Measurements from ENCODE around the gene BCS1L. TPM values are rescaled to one million over a fixed set of nuclear protein-coding genes. Genes with fewer than 3 reads are reported as not detected.

Gene BCS1L
- total and polyA plus RNA-seq, 10 donors = 16.4 to 47.3 (median 32.9) TPM

DNA sequence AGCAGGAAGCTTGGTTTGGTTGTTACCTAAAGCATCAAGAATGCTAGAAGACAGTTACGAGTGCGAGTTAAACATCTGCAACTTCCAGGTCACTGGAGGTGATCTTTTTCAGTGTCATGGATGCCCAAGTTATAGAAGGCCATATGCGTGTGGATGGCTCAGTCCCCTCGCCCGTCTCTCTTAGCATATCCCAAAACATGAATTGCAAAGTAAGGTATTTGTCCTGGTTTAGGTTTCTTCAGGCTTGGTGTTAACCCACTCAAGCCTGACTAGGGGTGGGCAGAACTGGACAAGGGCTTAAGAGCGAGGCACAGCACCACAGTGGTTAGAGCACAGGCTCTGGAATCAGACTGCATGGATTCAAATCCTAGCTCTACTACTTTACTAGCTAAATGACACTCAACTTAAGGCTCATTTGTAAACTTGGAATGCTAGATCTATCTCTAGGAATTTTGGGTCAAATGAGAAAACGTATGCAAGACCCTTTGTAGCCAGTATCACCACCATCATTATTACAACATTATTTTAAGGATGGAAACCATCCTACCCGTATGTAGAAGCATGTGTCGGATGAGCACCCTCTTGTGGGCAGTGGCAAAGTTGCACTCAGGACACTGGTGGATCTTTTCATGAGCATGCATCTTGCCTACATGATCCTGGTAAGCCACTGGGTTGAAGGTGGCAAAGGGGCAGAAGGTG lies 11.2 kb upstream of the BCS1L start:
- intact Hi-C loops (cut with DNase I; ENCODE audit: low total_unique reads) = no loop called here

DNA sequence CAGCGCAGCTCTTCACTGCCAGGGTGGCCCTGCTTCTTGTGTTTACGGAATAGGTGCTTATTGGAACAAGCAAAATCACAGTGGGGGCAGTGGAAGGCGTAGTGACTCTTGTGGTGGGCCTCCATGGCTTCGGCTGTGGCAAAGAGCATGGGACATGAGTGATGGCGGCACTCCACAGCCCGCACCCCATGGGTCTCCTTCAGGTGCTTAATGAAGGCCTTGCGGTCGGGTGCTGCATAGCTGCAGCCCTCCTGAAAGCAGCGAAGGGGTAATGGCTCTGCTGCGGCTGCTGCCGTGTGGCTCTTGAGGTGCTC lies 10.7 kb upstream of the BCS1L start:
- no peaks in the 10 kb centered on the region for H3K27me3 ChIP-seq (replicated peaks in 1 of 7)
- no peak for DNase-seq
- no peak overlapping the region for H3K4me3 ChIP-seq
- H3K27ac ChIP-seq = no peak overlapping the region
- peaks cover 0 to 12% (median 5%) of the 10 kb centered on the region in 6 donors for H3K4me1 ChIP-seq
- peaks cover 8 to 100% (median 91%) of the 10 kb centered on the region in 6 donors for H3K36me3 ChIP-seq
- intact Hi-C loops (cut with DNase I; ENCODE audit: low total_unique reads) = no loop called here
- TF ChIP-seq, protein P1, sequence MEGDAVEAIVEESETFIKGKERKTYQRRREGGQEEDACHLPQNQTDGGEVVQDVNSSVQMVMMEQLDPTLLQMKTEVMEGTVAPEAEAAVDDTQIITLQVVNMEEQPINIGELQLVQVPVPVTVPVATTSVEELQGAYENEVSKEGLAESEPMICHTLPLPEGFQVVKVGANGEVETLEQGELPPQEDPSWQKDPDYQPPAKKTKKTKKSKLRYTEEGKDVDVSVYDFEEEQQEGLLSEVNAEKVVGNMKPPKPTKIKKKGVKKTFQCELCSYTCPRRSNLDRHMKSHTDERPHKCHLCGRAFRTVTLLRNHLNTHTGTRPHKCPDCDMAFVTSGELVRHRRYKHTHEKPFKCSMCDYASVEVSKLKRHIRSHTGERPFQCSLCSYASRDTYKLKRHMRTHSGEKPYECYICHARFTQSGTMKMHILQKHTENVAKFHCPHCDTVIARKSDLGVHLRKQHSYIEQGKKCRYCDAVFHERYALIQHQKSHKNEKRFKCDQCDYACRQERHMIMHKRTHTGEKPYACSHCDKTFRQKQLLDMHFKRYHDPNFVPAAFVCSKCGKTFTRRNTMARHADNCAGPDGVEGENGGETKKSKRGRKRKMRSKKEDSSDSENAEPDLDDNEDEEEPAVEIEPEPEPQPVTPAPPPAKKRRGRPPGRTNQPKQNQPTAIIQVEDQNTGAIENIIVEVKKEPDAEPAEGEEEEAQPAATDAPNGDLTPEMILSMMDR (IDR thresholded peaks at IDR 0.05 in 8 of 11, conservative IDR thresholded peaks at IDR 0.05 in 3 of 11) = peak in 5 of 11 experiments; percentile 6 to 51 (median 34)
- TF ChIP-seq POLR2A (IDR thresholded peaks at IDR 0.05) (no peak), POLR2AphosphoS5 (IDR thresholded peaks at IDR 0.05) (peak in 1 of 3 donors; percentile 23)
- H3K9me3 ChIP-seq = no peaks in the 10 kb centered on the region
- WGBS, 5 donors = 82 to 96% (median 93%) methylated on average over 3 to 11 of the region's 11 CpGs

More for the DNA sequence above, 11.2 kb upstream of the BCS1L start:
- Histone ChIP-seq H3K4me3 (no peak overlapping the region), H3K27ac (no peak overlapping the region), H3K9me3 (no peaks in the 10 kb centered on the region), H3K4me1 (peaks cover 0 to 12% (median 5%) of the 10 kb centered on the region in 6 donors), H3K27me3 (replicated peaks in 1 of 7) (no peaks in the 10 kb centered on the region), H3K36me3 (peaks cover 8 to 100% (median 91%) of the 10 kb centered on the region in 6 donors)
- TF ChIP-seq POLR2A (IDR thresholded peaks at IDR 0.05) (no peak), POLR2AphosphoS5 (IDR thresholded peaks at IDR 0.05) (peak in 1 of 3 donors; percentile 45)
- TF ChIP-seq, protein P1 (IDR thresholded peaks at IDR 0.05 in 8 of 11, conservative IDR thresholded peaks at IDR 0.05 in 3 of 11) = peak; percentile 50 to 85 (median 74)
- WGBS, 5 donors = 68 to 75% (median 69%) methylated on average over 9 of the region's 9 CpGs
- DNase-seq = no peak

DNA sequence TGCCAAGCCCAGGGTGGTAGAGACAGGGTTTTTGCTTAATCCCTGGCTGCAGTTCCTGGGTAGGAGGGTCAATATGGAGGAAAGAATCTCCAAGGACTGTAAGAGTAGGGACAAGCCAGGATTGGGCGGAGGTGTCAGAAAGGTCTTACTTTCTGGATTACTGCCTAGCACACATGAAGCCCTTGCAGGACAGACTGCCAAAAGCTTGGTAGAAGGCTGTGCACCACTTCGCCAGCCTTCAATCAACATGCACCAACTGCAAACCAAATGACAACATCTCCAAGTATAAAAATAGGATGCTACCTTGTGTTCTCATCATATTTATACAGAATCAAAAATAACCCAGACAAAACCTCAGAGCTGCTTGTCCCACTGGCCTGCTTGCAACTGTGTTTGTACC lies 3.7 kb upstream of the BCS1L start:
- Histone ChIP-seq H3K27me3 (replicated peaks in 1 of 7) (no peaks in the 10 kb centered on the region), H3K4me3 (no peak overlapping the region), H3K9me3 (no peaks in the 10 kb centered on the region), H3K27ac (no peak overlapping the region), H3K36me3 (peaks cover 2 to 75% (median 57%) of the 10 kb centered on the region in 6 donors), H3K4me1 (peaks cover 16 to 53% (median 22%) of the 10 kb centered on the region in 6 donors)
- TF ChIP-seq POLR2A (IDR thresholded peaks at IDR 0.05) (no peak), POLR2AphosphoS5 (IDR thresholded peaks at IDR 0.05) (no peak)
- TF ChIP-seq, protein P1 (IDR thresholded peaks at IDR 0.05 in 8 of 11, conservative IDR thresholded peaks at IDR 0.05 in 3 of 11) = no peak
- no peak for DNase-seq
- intact Hi-C loops (cut with DNase I; ENCODE audit: low total_unique reads) = loop anchor here (5.0 kb wide), 1 partner anchor 248 kb away; no protein-coding TSS in a partner anchor
- 80 to 100% (median 95%) methylated on average over 2 of the region's 2 CpGs for whole genome bisulfite sequencing, 5 donors

DNA sequence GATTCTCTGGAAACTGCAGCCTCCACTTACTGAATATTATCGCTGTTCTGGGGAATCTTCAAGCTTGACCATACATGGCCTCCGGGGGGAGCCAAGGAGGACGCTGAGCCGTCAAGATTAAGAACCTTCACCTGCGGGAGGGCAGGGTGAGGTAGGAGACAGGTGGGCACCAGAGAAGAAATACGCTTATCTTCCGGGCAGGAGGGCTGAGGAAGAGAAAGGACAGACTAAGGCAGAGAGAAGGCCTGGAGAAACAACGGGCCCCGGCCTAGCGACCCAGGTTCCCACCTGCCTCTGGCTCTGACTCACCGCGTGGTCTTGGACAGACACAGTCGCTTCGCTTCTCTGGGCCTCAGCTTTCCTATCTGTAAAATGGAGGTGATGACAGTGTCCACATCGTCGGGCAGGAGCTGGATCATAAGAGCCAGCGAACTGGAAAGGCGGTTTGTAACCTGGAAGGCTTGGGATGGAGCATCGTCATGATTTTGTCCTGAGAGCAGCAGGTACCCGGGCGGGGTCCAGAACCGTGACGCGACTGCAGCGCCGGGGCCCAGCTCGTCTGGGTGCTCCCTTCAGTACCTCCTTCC lies 719 bp upstream of the BCS1L start:
- H3K27me3 ChIP-seq (replicated peaks in 1 of 7) = no peaks in the 10 kb centered on the region
- intact Hi-C loops (cut with DNase I; ENCODE audit: low total_unique reads) = loop anchor here (5.0 kb wide), 1 partner anchor 251 kb away; no protein-coding TSS in a partner anchor
- H3K9me3 ChIP-seq = no peaks in the 10 kb centered on the region
- no peak for TF ChIP-seq POLR2AphosphoS5 (IDR thresholded peaks at IDR 0.05)
- TF ChIP-seq, protein P1 (IDR thresholded peaks at IDR 0.05 in 8 of 11, conservative IDR thresholded peaks at IDR 0.05 in 3 of 11) = peak in 7 of 11 experiments; percentile 10 to 41 (median 28)
- H3K36me3 ChIP-seq = peaks cover 0 to 70% (median 49%) of the 10 kb centered on the region in 6 donors
- no peak for DNase-seq
- peak overlapping the region; percentile 40 to 90 (median 78) for H3K27ac ChIP-seq
- H3K4me3 ChIP-seq = peak overlapping the region; percentile 84 to 100 (median 96)
- WGBS, 5 donors = 1 to 2% (median 2%) methylated on average over 23 to 27 of the region's 27 CpGs
- peaks cover 16 to 57% (median 22%) of the 10 kb centered on the region in 6 donors for H3K4me1 ChIP-seq

All from spleen (tissue), 11 donors.